DOHH2 (cell line): ENCODE data around the gene RBMS2.

Experiments
- H3F3A ChIP-seq: fragments of 200-600 bp; sonication (generic), shearing (Covaris generic); 2 replicates; pipeline ENCODE4 v1.6.0; 2016; ENCODE audit warnings: antibody characterized with exemption, mild to moderate bottlenecking; ENCODE audit not compliant: control insufficient read depth, insufficient read depth
- H3K27ac ChIP-seq: fragments of 200-600 bp; sonication (generic); 2 replicates; pipeline ENCODE4 v1.5.1; 2014; ENCODE audit warnings: low read depth, mild to moderate bottlenecking, low read length, moderate library complexity
- H3K27me3 ChIP-seq: fragments of 200-600 bp; sonication (generic); 2 replicates; pipeline ENCODE4 v1.6.1; 2014; ENCODE audit warnings: mild to moderate bottlenecking, low read length, mixed read lengths; ENCODE audit not compliant: control insufficient read depth
- H3K36me3 ChIP-seq: fragments of 200-600 bp; sonication (generic); 2 replicates; pipeline ENCODE4 v1.6.1; 2014; ENCODE audit warnings: mild to moderate bottlenecking, low read length, moderate library complexity, mixed read lengths; ENCODE audit not compliant: control insufficient read depth
- H3K4me1 ChIP-seq: fragments of 200-600 bp; sonication (generic); 2 replicates; pipeline ENCODE4 v1.6.1; 2014; ENCODE audit warnings: mild to moderate bottlenecking, low read length, mixed read lengths; ENCODE audit not compliant: control insufficient read depth
- H3K4me2 ChIP-seq: fragments of 200-600 bp; sonication (generic); 2 replicates; pipeline ENCODE4 v1.6.0; 2014; ENCODE audit warnings: mild to moderate bottlenecking, low read length, moderate library complexity
- H3K4me3 ChIP-seq: fragments of 200-600 bp; sonication (generic); 2 replicates; pipeline ENCODE4 v1.5.1; 2014; ENCODE audit warnings: mild to moderate bottlenecking, low read length, mixed read lengths
- H3K79me2 ChIP-seq: fragments of 200-600 bp; sonication (generic); 2 replicates; pipeline ENCODE4 v1.6.1; 2014; ENCODE audit warnings: mild to moderate bottlenecking, low read length, mixed read lengths; ENCODE audit not compliant: control insufficient read depth
- H3K9me2 ChIP-seq: fragments of 200-600 bp; sonication (generic); replicated peaks from 2 replicates; pipeline ENCODE4 v1.6.1; 2014; ENCODE audit warnings: mild to moderate bottlenecking, low read length, mixed read lengths; ENCODE audit not compliant: control insufficient read depth
- H3K9me3 ChIP-seq: fragments of 200-600 bp; sonication (generic); 2 replicates; pipeline ENCODE4 v1.6.1; 2014; ENCODE audit warnings: antibody characterized with exemption, low read length, mixed read lengths; ENCODE audit not compliant: control insufficient read depth, insufficient read depth
- H4K20me1 ChIP-seq: fragments of 200-600 bp; sonication (generic); 2 replicates; pipeline ENCODE4 v1.6.0; 2014; ENCODE audit warnings: low read depth, mild to moderate bottlenecking, antibody characterized with exemption, low read length, moderate library complexity; ENCODE audit not compliant: control insufficient read depth, insufficient read depth
- EZH2phosphoT487 ChIP-seq: fragments of 200-600 bp; sonication (generic); IDR thresholded peaks from 2 replicates; pipeline ENCODE4 v1.6.1; 2017; ENCODE audit warnings: borderline replicate concordance, mild to moderate bottlenecking, antibody characterized with exemption, low read length, moderate library complexity, mixed read lengths
- TF ChIP-seq, protein P1 (sequence below): fragments of 200-600 bp; sonication (generic); IDR thresholded peaks from one replicate; pipeline ENCODE4 v1.5.1; 2014; ENCODE audit warnings: antibody characterized with exemption, mild to moderate bottlenecking, low read depth, low read length; ENCODE audit not compliant: poor library complexity, severe bottlenecking

The RBMS2 gene

DNA sequence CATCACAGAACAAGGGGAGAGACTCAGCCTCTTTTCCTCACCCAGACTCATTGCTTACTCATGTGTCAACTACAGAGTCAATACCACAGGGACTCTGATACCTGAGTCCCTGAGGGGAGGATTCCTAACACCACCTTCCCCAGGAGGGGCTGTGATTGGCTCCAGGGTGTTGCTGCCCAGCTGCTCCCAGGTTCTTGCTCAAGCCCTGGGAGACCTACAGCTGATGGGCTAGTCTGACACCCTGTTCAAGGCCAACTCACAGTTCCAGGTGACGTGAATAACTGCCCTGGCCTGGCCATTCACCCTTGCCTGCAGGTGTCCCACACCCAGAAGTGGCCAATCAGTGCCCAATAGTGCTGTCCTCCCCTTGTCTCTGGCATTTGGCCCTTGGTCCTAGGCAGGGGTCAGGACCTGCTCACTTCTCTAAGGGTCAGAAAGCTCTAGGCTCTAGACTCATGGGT is 44.6 kb upstream of the RBMS2 start:
- H3K36me3 ChIP-seq = peaks cover 9% of the 10 kb centered on the region
- H3K4me1 ChIP-seq = peaks cover 11% of the 10 kb centered on the region
- H4K20me1 ChIP-seq = no peaks in the 10 kb centered on the region
- peaks cover 2% of the 10 kb centered on the region; the same call in 1 of the 2 replicates for H3K79me2 ChIP-seq
- H3F3A ChIP-seq = no peaks in the 10 kb centered on the region
- H3K27ac ChIP-seq = no peak overlapping the region
- H3K9me2 ChIP-seq = no peaks in the 10 kb centered on the region
- no peaks in the 10 kb centered on the region for H3K9me3 ChIP-seq
- no peaks in the 10 kb centered on the region for H3K27me3 ChIP-seq
- TF ChIP-seq, protein P1, sequence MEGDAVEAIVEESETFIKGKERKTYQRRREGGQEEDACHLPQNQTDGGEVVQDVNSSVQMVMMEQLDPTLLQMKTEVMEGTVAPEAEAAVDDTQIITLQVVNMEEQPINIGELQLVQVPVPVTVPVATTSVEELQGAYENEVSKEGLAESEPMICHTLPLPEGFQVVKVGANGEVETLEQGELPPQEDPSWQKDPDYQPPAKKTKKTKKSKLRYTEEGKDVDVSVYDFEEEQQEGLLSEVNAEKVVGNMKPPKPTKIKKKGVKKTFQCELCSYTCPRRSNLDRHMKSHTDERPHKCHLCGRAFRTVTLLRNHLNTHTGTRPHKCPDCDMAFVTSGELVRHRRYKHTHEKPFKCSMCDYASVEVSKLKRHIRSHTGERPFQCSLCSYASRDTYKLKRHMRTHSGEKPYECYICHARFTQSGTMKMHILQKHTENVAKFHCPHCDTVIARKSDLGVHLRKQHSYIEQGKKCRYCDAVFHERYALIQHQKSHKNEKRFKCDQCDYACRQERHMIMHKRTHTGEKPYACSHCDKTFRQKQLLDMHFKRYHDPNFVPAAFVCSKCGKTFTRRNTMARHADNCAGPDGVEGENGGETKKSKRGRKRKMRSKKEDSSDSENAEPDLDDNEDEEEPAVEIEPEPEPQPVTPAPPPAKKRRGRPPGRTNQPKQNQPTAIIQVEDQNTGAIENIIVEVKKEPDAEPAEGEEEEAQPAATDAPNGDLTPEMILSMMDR = no peak
- TF ChIP-seq EZH2phosphoT487 = no peak
- no peak overlapping the region for H3K4me3 ChIP-seq
- no peak overlapping the region for H3K4me2 ChIP-seq

DNA sequence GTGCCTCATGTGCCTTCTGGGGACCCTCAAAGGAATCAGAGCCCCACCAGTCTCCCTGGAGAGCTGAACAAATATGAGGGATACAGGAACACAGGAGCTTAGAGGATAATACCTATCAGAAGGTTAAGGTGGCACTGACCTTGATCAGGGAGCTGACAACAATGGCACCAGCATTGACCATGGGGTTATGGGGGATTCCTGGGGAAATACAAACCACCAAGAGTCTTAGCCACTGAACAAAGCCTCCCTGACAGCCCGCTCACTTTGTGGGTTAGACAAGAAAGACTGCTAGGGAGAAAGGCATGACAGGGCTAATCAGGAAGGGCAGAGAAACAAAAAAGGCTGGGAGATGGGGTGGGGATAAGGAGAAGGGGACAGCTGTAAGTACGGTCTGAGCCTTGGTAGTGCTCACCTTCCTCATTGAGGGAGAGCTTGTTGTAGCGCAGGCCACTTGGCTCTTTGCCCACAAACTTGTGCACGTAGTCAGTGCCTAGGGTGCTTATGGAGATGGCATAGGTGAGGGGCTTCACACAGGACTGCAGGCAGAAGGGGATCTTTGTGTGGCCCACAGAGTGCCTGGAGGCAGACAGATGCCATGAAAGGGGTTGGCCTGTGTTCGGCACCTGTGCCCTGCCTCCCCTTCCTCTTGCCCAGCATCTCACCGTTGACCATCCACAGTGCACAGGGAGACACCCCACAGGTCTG is 43.9 kb upstream of the RBMS2 start:
- H3K9me2 ChIP-seq = no peaks in the 10 kb centered on the region
- H3K27me3 ChIP-seq = no peaks in the 10 kb centered on the region
- no peak overlapping the region for H3K4me3 ChIP-seq
- H3K36me3 ChIP-seq = 0 out of 2 replicates have a peak, but pooled peaks cover 3% of the 10 kb centered on the region
- no peaks in the 10 kb centered on the region for H3K79me2 ChIP-seq
- H3K4me2 ChIP-seq = no peak overlapping the region
- TF ChIP-seq, protein P1 = no peak
- TF ChIP-seq EZH2phosphoT487 = no peak
- H3K27ac ChIP-seq = no peak overlapping the region
- no peaks in the 10 kb centered on the region for H3F3A ChIP-seq
- no peaks in the 10 kb centered on the region for H4K20me1 ChIP-seq
- peaks cover 8% of the 10 kb centered on the region for H3K4me1 ChIP-seq
- H3K9me3 ChIP-seq = no peaks in the 10 kb centered on the region

DNA sequence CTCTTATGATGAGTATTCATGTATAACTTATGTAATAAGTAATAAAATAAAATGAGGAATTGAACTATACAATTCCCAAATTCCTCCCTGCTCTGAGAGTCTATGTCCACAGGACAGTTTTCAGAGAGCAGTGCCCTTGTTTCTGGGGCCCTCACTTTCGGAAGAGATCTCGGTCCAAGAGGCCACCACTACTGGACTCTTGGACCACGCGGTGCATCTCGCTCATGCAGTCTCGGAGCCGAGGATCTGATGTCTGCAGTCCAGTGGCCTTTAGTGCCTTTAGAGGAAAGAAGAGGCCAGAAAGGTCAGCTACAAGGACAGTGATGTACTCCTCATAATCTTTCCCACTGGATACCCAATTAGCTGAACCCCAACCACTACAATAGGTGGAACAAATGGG is 42.0 kb upstream of the RBMS2 start:
- Histone ChIP-seq H3F3A (no peaks in the 10 kb centered on the region), H3K4me2 (no peak overlapping the region), H3K79me2 (no peaks in the 10 kb centered on the region), H3K36me3 (no peaks in the 10 kb centered on the region), H4K20me1 (no peaks in the 10 kb centered on the region), H3K9me2 (no peaks in the 10 kb centered on the region), H3K4me3 (no peak overlapping the region), H3K27me3 (0 out of 2 replicates have a peak, but pooled peaks cover 2% of the 10 kb centered on the region), H3K4me1 (no peaks in the 10 kb centered on the region; the same call in 1 of the 2 replicates), H3K9me3 (no peaks in the 10 kb centered on the region), H3K27ac (no peak overlapping the region)
- TF ChIP-seq, protein P1 = no peak
